ENCODE measurements around the gene HCCS.
A peak's percentile ranks its signal among the peaks of the same experiment; 100 is the strongest.

Gene HCCS

DNA sequence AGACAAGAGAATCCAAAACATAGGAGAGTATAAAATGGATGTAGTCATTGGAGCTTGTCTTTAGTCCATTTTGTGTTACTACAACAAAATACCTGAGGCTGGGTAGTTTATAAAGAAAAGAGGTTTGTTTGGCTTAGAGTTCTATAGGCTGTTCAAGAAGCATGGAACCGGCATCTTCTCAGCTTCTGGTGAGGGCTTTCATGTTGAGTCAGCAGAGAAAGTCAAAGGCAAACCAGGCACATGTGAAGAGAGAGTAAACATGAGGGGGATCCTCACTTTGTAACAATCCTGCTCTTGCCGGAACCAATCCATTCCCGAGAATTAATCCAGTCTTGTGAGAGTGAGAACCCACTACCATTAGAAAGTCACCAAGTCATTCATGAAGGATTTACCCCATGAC is 8.1 kb upstream of the HCCS start:
- H4K91ac ChIP-seq (ENCODE audit: low read length) = no peak overlapping the region
- H2BK12ac ChIP-seq (ENCODE audit: low read length in 2 of 2) = no peak overlapping the region

DNA sequence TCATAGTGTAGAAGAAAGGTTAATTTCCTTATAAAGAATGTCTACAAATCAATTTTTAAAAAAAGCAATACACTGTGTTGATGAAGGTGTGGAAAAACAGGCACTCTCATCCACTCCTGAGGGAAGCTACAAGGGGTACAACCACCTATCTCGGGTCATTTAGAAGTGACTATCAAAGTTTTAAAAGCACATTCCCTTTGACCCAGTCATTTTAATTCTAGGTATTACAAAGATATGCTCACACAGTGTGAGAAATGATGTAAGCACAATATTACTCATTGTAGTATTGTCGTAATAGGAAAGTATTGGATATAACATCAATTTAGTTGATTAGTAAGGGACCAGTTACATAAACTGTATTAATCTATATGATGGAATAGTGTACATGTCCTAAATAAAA is 7.4 kb upstream of the HCCS start:
- Histone ChIP-seq H3K9ac (ENCODE audit: low read length) (no peak overlapping the region), H2BK15ac (ENCODE audit: low read depth, poor library complexity, severe bottlenecking) (no peak overlapping the region), H2BK120ac (ENCODE audit: low read depth, low read length) (no peak overlapping the region), H2BK5ac (ENCODE audit: low read depth, low read length, poor library complexity, severe bottlenecking) (no peak overlapping the region), H3K18ac (ENCODE audit: low read depth in 1 of 2, low read length in 2 of 2) (no peak overlapping the region), H4K91ac (ENCODE audit: low read length) (no peak overlapping the region), H4K8ac (ENCODE audit: low read length) (no peak overlapping the region), H3K36me3 (ENCODE audit: control insufficient read depth in 1 of 2, insufficient read depth in 2 of 2, low read depth in 1 of 2, low read length in 2 of 2) (no peaks in the 10 kb centered on the region), H2BK12ac (ENCODE audit: low read length in 2 of 2) (no peak overlapping the region), H3K27ac (ENCODE audit: low read length, poor library complexity, severe bottlenecking) (no peak overlapping the region), H2AK5ac (ENCODE audit: low read length, severe bottlenecking) (no peak overlapping the region), H3K4ac (ENCODE audit: low read depth in 1 of 2, low read length in 2 of 2) (no peak overlapping the region), H3K27me3 (ENCODE audit: control insufficient read depth in 1 of 2, insufficient read depth in 1 of 2, low read length in 2 of 2) (no peaks in the 10 kb centered on the region), H3K4me2 (ENCODE audit: low read length, poor library complexity, severe bottlenecking) (no peak overlapping the region), H3K4me3 (ENCODE audit: insufficient read depth in 1 of 2, low read depth in 1 of 2, low read length in 2 of 2) (no peak overlapping the region), H3K79me1 (replicated peaks; ENCODE audit: low read length, poor library complexity, severe bottlenecking) (no peaks in the 10 kb centered on the region), H3K23ac (ENCODE audit: low read length in 2 of 2) (no peak overlapping the region), H3K4me1 (ENCODE audit: control insufficient read depth, insufficient read depth, low read depth, low read length) (no peaks in the 10 kb centered on the region), H3K9me3 (ENCODE audit: control insufficient read depth, low read length) (no peaks in the 10 kb centered on the region), H2AFZ (ENCODE audit: low read depth, low read length) (no peak overlapping the region), H3K14ac (ENCODE audit: low read length in 2 of 2) (no peak overlapping the region)
- no peak for DNase-seq
- no CpG with 5 or more reads among the region's 2 CpGs for WGBS

More for the DNA sequence above, 8.1 kb upstream of the HCCS start:
- H3K4ac ChIP-seq (ENCODE audit: low read depth in 1 of 2, low read length in 2 of 2) = no peak overlapping the region
- H3K23ac ChIP-seq (ENCODE audit: low read length in 2 of 2) = no peak overlapping the region
- H2BK5ac ChIP-seq (ENCODE audit: low read depth, low read length, poor library complexity, severe bottlenecking) = no peak overlapping the region
- H2AFZ ChIP-seq (ENCODE audit: low read depth, low read length) = no peak overlapping the region
- no peak overlapping the region for H3K27ac ChIP-seq (ENCODE audit: low read length, poor library complexity, severe bottlenecking)
- no peaks in the 10 kb centered on the region for H3K27me3 ChIP-seq (ENCODE audit: control insufficient read depth in 1 of 2, insufficient read depth in 1 of 2, low read length in 2 of 2)
- H3K36me3 ChIP-seq (ENCODE audit: control insufficient read depth in 1 of 2, insufficient read depth in 2 of 2, low read depth in 1 of 2, low read length in 2 of 2) = no peaks in the 10 kb centered on the region
- peak; percentile 8 for DNase-seq
- no peak overlapping the region for H2BK15ac ChIP-seq (ENCODE audit: low read depth, poor library complexity, severe bottlenecking)
- H4K8ac ChIP-seq (ENCODE audit: low read length) = no peak overlapping the region
- no peaks in the 10 kb centered on the region for H3K9me3 ChIP-seq (ENCODE audit: control insufficient read depth, low read length)
- H3K4me3 ChIP-seq (ENCODE audit: insufficient read depth in 1 of 2, low read depth in 1 of 2, low read length in 2 of 2) = no peak overlapping the region
- H2BK120ac ChIP-seq (ENCODE audit: low read depth, low read length) = no peak overlapping the region
- H3K4me1 ChIP-seq (ENCODE audit: control insufficient read depth, insufficient read depth, low read depth, low read length) = no peaks in the 10 kb centered on the region
- no peaks in the 10 kb centered on the region for H3K79me1 ChIP-seq (replicated peaks; ENCODE audit: low read length, poor library complexity, severe bottlenecking)
- no peak overlapping the region for H2AK5ac ChIP-seq (ENCODE audit: low read length, severe bottlenecking)
- H3K4me2 ChIP-seq (ENCODE audit: low read length, poor library complexity, severe bottlenecking) = no peak overlapping the region
- no peak overlapping the region for H3K18ac ChIP-seq (ENCODE audit: low read depth in 1 of 2, low read length in 2 of 2)
- no peak overlapping the region for H3K9ac ChIP-seq (ENCODE audit: low read length)
- WGBS = 80% methylated on average over 3 of the region's 3 CpGs
- no peak overlapping the region for H3K14ac ChIP-seq (ENCODE audit: low read length in 2 of 2)

DNA sequence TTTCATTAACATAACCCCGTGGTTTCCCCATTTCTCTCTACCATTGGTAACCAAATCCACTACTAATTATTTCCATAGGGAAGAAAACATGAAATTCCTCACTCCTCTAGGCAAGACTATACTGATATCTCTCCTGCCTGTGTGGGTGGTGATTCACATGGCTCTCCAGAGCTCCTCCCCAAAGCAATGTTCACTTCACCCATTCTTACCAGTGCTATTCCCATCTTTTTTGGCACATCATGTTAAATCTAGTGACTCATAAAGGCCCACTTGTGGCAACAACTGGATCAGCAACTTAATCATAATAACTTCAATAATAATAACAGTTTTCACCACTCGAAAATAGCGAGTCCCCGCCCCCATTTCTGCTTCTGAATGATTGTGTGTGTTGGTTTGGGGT is 6.1 kb upstream of the HCCS start:
- H2BK120ac ChIP-seq (ENCODE audit: low read depth, low read length) = no peak overlapping the region
- no peak overlapping the region for H3K9ac ChIP-seq (ENCODE audit: low read length)
- H2AFZ ChIP-seq (ENCODE audit: low read depth, low read length) = no peak overlapping the region
- no peak overlapping the region for H2BK15ac ChIP-seq (ENCODE audit: low read depth, poor library complexity, severe bottlenecking)
- H3K4me1 ChIP-seq (ENCODE audit: control insufficient read depth, insufficient read depth, low read depth, low read length) = no peaks in the 10 kb centered on the region
- 100% methylated on average over 1 of the region's 4 CpGs for WGBS
- H3K36me3 ChIP-seq (ENCODE audit: control insufficient read depth in 1 of 2, insufficient read depth in 2 of 2, low read depth in 1 of 2, low read length in 2 of 2) = no peaks in the 10 kb centered on the region
- H3K79me1 ChIP-seq (replicated peaks; ENCODE audit: low read length, poor library complexity, severe bottlenecking) = no peaks in the 10 kb centered on the region
- H3K4me3 ChIP-seq (ENCODE audit: insufficient read depth in 1 of 2, low read depth in 1 of 2, low read length in 2 of 2) = no peak overlapping the region
- H3K4ac ChIP-seq (ENCODE audit: low read depth in 1 of 2, low read length in 2 of 2) = no peak overlapping the region
- H3K23ac ChIP-seq (ENCODE audit: low read length in 2 of 2) = no peak overlapping the region
- no peak overlapping the region for H2BK12ac ChIP-seq (ENCODE audit: low read length in 2 of 2)
- H3K18ac ChIP-seq (ENCODE audit: low read depth in 1 of 2, low read length in 2 of 2) = no peak overlapping the region
- no peak overlapping the region for H2AK5ac ChIP-seq (ENCODE audit: low read length, severe bottlenecking)
- no peaks in the 10 kb centered on the region for H3K27me3 ChIP-seq (ENCODE audit: control insufficient read depth in 1 of 2, insufficient read depth in 1 of 2, low read length in 2 of 2)
- H3K14ac ChIP-seq (ENCODE audit: low read length in 2 of 2) = no peak overlapping the region
- no peaks in the 10 kb centered on the region for H3K9me3 ChIP-seq (ENCODE audit: control insufficient read depth, low read length)
- H4K8ac ChIP-seq (ENCODE audit: low read length) = no peak overlapping the region
- DNase-seq = peak; percentile 24
- no peak overlapping the region for H3K27ac ChIP-seq (ENCODE audit: low read length, poor library complexity, severe bottlenecking)
- H2BK5ac ChIP-seq (ENCODE audit: low read depth, low read length, poor library complexity, severe bottlenecking) = no peak overlapping the region
- H3K4me2 ChIP-seq (ENCODE audit: low read length, poor library complexity, severe bottlenecking) = no peak overlapping the region
- no peak overlapping the region for H4K91ac ChIP-seq (ENCODE audit: low read length)

DNA sequence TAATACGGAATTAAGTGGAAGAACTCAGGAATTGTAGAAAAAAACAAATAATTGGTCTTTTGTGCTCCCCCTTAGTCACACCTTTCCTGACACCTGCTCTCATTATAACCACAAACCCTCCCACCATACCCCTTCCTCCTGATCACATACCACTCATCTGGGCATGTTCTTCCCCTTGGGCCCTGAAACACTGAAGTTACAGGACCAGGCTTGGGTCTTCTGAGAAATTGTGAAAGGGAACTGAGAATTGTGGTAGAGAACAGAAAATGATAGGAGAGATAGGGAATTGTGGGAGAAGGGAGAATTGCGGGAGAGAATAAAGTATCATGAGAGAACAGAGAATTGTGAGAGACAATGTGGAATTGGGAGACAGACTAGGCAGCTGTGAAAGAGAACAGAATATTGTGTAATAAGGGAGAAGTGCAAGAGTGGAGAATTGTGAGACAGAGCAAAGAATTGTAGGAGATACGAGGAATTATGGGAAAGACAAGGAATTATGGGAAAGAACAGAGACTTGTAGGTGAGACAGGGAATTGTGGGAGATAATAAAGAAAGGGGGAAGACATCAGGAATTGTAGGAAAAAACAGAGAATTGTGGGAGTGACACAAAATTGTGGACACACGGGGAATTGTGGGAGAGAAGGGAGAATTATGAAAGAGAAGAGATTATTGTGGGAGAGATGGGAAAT is 2.7 kb upstream of the HCCS start:
- H3K4me2 ChIP-seq (ENCODE audit: low read length, poor library complexity, severe bottlenecking) = no peak overlapping the region
- H3K23ac ChIP-seq (ENCODE audit: low read length in 2 of 2) = no peak overlapping the region
- H3K36me3 ChIP-seq (ENCODE audit: control insufficient read depth in 1 of 2, insufficient read depth in 2 of 2, low read depth in 1 of 2, low read length in 2 of 2) = peaks cover 0 to 7% of the 10 kb centered on the region in 2 experiments
- no peak overlapping the region for H4K8ac ChIP-seq (ENCODE audit: low read length)
- H4K91ac ChIP-seq (ENCODE audit: low read length) = no peak overlapping the region
- no peaks in the 10 kb centered on the region for H3K27me3 ChIP-seq (ENCODE audit: control insufficient read depth in 1 of 2, insufficient read depth in 1 of 2, low read length in 2 of 2)
- H3K4ac ChIP-seq (ENCODE audit: low read depth in 1 of 2, low read length in 2 of 2) = no peak overlapping the region
- peaks cover 5% of the 10 kb centered on the region for H3K4me1 ChIP-seq (ENCODE audit: control insufficient read depth, insufficient read depth, low read depth, low read length)
- H3K9me3 ChIP-seq (ENCODE audit: control insufficient read depth, low read length) = no peaks in the 10 kb centered on the region
- H3K27ac ChIP-seq (ENCODE audit: low read length, poor library complexity, severe bottlenecking) = no peak overlapping the region
- H3K4me3 ChIP-seq (ENCODE audit: insufficient read depth in 1 of 2, low read depth in 1 of 2, low read length in 2 of 2) = no peak overlapping the region
- H2BK12ac ChIP-seq (ENCODE audit: low read length in 2 of 2) = no peak overlapping the region
- H2BK15ac ChIP-seq (ENCODE audit: low read depth, poor library complexity, severe bottlenecking) = no peak overlapping the region
- DNase-seq = no peak
- H3K79me1 ChIP-seq (replicated peaks; ENCODE audit: low read length, poor library complexity, severe bottlenecking) = no peaks in the 10 kb centered on the region
- H2AK5ac ChIP-seq (ENCODE audit: low read length, severe bottlenecking) = no peak overlapping the region
- no peak overlapping the region for H2AFZ ChIP-seq (ENCODE audit: low read depth, low read length)
- no peak overlapping the region for H2BK120ac ChIP-seq (ENCODE audit: low read depth, low read length)
- H3K9ac ChIP-seq (ENCODE audit: low read length) = no peak overlapping the region
- H2BK5ac ChIP-seq (ENCODE audit: low read depth, low read length, poor library complexity, severe bottlenecking) = no peak overlapping the region
- H3K14ac ChIP-seq (ENCODE audit: low read length in 2 of 2) = no peak overlapping the region
- no peak overlapping the region for H3K18ac ChIP-seq (ENCODE audit: low read depth in 1 of 2, low read length in 2 of 2)
- 97% methylated on average over 3 of the region's 4 CpGs for WGBS

Measured in mesenchymal stem cell (in vitro differentiated cells and primary cell).